ENCODE results near the gene C10orf90.

Gene C10orf90

DNA sequence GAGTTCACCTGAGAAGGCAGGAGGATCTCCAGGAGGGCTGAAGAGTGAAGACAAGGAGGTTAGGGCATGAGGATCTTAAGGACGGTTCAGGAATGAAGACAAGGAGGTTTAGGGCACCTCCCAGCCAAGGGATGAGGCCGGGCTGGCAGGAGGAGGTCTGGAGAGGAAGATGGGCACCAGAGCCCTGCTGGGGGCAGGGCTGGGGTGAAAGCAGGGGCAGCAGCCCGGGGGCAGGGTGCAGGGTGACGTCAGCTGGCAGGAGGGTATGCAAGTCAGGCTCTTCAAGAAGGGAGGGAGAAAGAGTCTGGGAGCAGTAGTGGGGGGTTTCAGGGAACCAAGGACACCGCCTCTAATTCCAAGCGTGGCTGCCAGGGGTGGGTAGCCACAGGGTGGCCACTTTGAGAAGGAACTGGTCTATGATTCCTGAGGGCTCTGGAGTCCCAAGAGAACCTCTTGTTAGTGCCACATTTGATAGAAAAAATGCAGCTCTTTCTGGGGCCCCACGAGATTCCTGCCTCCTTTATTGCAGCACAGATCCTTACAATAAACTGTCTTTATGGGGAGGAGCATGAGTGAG is 101.6 kb downstream of the C10orf90 start:
- Histone ChIP-seq H3K36me3 (no peaks in the 10 kb centered on the region), H3K4me1 (ENCODE audit: control insufficient read depth in 1 of 2, insufficient read depth in 1 of 2, low read depth in 1 of 2, low read length in 1 of 2) (no peaks in the 10 kb centered on the region), H3K27me3 (no peaks in the 10 kb centered on the region), H3K4me3 (ENCODE audit: low read depth in 1 of 2, low read length in 1 of 2) (no peak overlapping the region), H3K9me3 (no peaks in the 10 kb centered on the region), H3K27ac (no peak overlapping the region)
- TF ChIP-seq, protein P1, sequence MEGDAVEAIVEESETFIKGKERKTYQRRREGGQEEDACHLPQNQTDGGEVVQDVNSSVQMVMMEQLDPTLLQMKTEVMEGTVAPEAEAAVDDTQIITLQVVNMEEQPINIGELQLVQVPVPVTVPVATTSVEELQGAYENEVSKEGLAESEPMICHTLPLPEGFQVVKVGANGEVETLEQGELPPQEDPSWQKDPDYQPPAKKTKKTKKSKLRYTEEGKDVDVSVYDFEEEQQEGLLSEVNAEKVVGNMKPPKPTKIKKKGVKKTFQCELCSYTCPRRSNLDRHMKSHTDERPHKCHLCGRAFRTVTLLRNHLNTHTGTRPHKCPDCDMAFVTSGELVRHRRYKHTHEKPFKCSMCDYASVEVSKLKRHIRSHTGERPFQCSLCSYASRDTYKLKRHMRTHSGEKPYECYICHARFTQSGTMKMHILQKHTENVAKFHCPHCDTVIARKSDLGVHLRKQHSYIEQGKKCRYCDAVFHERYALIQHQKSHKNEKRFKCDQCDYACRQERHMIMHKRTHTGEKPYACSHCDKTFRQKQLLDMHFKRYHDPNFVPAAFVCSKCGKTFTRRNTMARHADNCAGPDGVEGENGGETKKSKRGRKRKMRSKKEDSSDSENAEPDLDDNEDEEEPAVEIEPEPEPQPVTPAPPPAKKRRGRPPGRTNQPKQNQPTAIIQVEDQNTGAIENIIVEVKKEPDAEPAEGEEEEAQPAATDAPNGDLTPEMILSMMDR (IDR thresholded peaks at IDR 0.05), result no peak

DNA sequence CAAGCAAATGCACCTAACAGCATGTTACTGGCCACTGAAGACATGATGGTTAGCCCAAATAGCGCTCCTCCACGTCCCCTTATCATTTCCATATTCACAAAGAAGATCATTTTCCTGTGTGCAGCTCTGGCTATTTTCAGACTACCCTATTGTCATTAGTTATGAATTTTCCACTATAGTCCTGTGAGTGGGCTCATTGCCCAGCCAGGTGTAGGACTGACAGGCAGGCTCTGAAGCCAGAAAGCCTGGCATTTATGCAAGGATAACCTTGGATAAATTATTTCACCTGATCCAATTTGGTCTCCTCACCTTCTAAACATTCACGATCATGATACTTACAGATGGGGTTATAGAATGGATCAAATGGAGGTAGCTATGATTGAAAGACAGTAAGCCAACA is 104.6 kb downstream of the C10orf90 start:
- H3K4me1 ChIP-seq (ENCODE audit: control insufficient read depth in 1 of 2, insufficient read depth in 1 of 2, low read depth in 1 of 2, low read length in 1 of 2), result no peaks in the 10 kb centered on the region
- no peaks in the 10 kb centered on the region for H3K9me3 ChIP-seq
- H3K27ac ChIP-seq, result no peak overlapping the region
- no peaks in the 10 kb centered on the region for H3K27me3 ChIP-seq
- H3K4me3 ChIP-seq (ENCODE audit: low read depth in 1 of 2, low read length in 1 of 2), result no peak overlapping the region
- no peaks in the 10 kb centered on the region for H3K36me3 ChIP-seq
- TF ChIP-seq, protein P1 (IDR thresholded peaks at IDR 0.05), result no peak

DNA sequence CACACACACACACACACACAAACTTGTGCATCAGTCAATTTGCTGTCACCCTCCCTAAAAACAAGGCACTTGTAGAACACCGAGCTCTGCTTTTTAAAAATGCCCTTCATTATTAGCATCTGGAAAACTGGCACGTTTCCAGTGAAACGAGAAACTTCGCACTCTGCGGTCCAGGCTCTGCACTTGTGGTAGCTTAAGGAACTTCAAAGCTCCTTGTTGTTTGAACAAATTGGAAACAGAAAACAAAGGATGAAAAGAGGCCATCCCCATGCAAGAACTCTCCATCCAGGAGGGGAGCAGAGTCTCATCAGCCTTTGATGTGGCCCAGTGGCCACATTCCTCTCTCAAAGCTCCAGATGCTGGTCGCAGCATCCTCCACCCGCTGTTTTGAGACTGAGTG is 105.1 kb downstream of the C10orf90 start:
- H3K9me3 ChIP-seq, result no peaks in the 10 kb centered on the region
- TF ChIP-seq, protein P1 (IDR thresholded peaks at IDR 0.05), result no peak
- no peaks in the 10 kb centered on the region for H3K27me3 ChIP-seq
- no peak overlapping the region for H3K4me3 ChIP-seq (ENCODE audit: low read depth in 1 of 2, low read length in 1 of 2)
- H3K4me1 ChIP-seq (ENCODE audit: control insufficient read depth in 1 of 2, insufficient read depth in 1 of 2, low read depth in 1 of 2, low read length in 1 of 2), result no peaks in the 10 kb centered on the region
- no peaks in the 10 kb centered on the region for H3K36me3 ChIP-seq
- H3K27ac ChIP-seq, result no peak overlapping the region

DNA sequence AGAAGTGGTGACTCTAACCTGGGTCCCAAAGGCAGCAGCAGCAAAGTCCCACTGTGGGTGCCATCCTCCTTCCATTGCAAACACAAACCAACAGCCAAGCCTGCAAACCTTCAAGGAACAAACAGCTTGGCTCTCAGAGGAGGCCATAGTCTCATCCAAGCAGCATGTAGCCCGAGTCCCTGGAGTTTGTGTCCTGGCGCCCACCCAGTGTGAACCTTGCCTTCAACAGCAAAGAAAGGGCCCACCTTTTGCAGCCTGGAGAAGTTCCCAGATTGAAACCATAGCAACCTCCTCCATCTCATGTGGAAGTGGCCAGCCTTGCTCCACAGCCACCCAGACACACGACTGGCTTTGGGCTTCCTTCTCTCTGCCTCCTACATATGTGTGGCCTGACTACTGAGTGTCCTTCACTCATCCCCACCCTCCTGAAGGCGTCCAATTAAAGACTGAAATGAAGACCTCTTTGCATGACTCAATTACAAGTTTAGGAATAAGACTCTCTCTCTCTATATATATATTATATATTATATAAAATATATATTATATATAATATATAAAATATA is 106.1 kb downstream of the C10orf90 start:
- TF ChIP-seq, protein P1 (IDR thresholded peaks at IDR 0.05), result no peak
- Histone ChIP-seq H3K4me3 (ENCODE audit: low read depth in 1 of 2, low read length in 1 of 2) (no peak overlapping the region), H3K36me3 (no peaks in the 10 kb centered on the region), H3K27me3 (no peaks in the 10 kb centered on the region), H3K9me3 (no peaks in the 10 kb centered on the region), H3K27ac (no peak overlapping the region), H3K4me1 (ENCODE audit: control insufficient read depth in 1 of 2, insufficient read depth in 1 of 2, low read depth in 1 of 2, low read length in 1 of 2) (no peaks in the 10 kb centered on the region)

DNA sequence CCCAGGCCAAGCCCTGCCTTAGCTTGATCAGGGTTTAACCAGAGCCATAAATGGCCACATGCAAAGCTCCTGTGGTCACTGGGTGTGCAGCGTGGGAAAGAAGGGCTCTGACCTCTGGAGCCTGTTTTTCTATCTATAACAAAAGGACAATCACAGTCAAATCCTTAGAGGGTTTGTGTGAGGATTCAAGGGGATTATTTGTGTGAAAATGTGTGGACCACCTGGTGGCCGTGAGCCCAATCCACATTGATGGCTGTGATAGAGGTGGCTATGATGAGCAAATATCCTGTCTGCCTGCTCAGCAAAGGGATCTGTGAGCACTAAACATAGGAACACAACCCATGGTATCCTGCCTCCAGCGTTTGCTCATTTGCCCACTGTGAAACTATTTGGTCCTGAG is 107.1 kb downstream of the C10orf90 start:
- no peak overlapping the region for H3K27ac ChIP-seq
- TF ChIP-seq, protein P1 (IDR thresholded peaks at IDR 0.05), result no peak
- H3K36me3 ChIP-seq, result no peaks in the 10 kb centered on the region
- no peaks in the 10 kb centered on the region for H3K9me3 ChIP-seq
- H3K4me3 ChIP-seq (ENCODE audit: low read depth in 1 of 2, low read length in 1 of 2), result no peak overlapping the region
- no peaks in the 10 kb centered on the region for H3K4me1 ChIP-seq (ENCODE audit: control insufficient read depth in 1 of 2, insufficient read depth in 1 of 2, low read depth in 1 of 2, low read length in 1 of 2)
- H3K27me3 ChIP-seq, result no peaks in the 10 kb centered on the region

Data from neutrophil (primary cell).